Measurements from ENCODE around the gene TTL. TPM values are rescaled to one million over a fixed set of nuclear protein-coding genes. Genes with fewer than 3 reads are reported as not detected.

TTL gene
- total RNA-seq, 1 experiment from 2014 or later: 81.5 TPM

DNA sequence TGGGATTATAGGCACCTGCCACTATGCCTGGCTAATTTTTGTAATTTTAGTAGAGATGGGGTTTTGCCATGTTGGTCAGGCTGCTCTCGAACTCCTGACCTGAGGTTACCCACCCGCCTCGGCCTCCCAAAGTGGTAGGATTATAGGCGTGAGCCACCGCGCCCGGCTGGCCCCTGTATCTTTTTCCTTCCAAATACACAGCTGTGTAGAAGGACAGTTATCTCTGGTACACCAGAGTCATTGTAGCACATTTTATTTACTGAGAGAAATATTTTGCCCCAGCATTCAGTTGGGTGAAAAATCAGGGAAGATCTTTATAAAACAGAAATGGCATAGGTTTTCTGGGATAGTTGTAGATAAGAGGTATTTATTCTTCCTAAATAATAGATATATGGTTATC, 36.9 kb downstream of the TTL start:
- H3K4me3 ChIP-seq (ENCODE audit: low read depth in 2 of 2, low read length in 2 of 2): no peak overlapping the region
- H3K9me3 ChIP-seq (ENCODE audit: control insufficient read depth, insufficient read depth, low read depth, low read length): peaks cover 11% of the 10 kb centered on the region; the same call in 1 of the 2 replicates
- in situ Hi-C loops (cut with HindIII; ENCODE audit: low pct_unique_long_range_greater_than_20kb, low sequenced_read_pairs) (no loop called here), intact Hi-C loops (cut with micrococcal nuclease; ENCODE audit: unreplicated experiment) (no loop called here)
- POLR2A ChIA-PET: no interaction called here
- CTCF ChIA-PET: no interaction called here
- no peaks in the 10 kb centered on the region for H3K27me3 ChIP-seq (ENCODE audit: control insufficient read depth, insufficient read depth, low read length)
- ATAC-seq: no peak
- TF ChIP-seq, protein P1, sequence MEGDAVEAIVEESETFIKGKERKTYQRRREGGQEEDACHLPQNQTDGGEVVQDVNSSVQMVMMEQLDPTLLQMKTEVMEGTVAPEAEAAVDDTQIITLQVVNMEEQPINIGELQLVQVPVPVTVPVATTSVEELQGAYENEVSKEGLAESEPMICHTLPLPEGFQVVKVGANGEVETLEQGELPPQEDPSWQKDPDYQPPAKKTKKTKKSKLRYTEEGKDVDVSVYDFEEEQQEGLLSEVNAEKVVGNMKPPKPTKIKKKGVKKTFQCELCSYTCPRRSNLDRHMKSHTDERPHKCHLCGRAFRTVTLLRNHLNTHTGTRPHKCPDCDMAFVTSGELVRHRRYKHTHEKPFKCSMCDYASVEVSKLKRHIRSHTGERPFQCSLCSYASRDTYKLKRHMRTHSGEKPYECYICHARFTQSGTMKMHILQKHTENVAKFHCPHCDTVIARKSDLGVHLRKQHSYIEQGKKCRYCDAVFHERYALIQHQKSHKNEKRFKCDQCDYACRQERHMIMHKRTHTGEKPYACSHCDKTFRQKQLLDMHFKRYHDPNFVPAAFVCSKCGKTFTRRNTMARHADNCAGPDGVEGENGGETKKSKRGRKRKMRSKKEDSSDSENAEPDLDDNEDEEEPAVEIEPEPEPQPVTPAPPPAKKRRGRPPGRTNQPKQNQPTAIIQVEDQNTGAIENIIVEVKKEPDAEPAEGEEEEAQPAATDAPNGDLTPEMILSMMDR (IDR thresholded peaks at IDR 0.05): no peak
- TF ChIP-seq SIN3A (IDR thresholded peaks at IDR 0.05; ENCODE audit: borderline replicate concordance, insufficient read depth, low read depth, low read length): no peak
- no peak for TF ChIP-seq POLR2AphosphoS5 (IDR thresholded peaks at IDR 0.05; ENCODE audit: low read depth, low read length)
- TF ChIP-seq, protein P2, sequence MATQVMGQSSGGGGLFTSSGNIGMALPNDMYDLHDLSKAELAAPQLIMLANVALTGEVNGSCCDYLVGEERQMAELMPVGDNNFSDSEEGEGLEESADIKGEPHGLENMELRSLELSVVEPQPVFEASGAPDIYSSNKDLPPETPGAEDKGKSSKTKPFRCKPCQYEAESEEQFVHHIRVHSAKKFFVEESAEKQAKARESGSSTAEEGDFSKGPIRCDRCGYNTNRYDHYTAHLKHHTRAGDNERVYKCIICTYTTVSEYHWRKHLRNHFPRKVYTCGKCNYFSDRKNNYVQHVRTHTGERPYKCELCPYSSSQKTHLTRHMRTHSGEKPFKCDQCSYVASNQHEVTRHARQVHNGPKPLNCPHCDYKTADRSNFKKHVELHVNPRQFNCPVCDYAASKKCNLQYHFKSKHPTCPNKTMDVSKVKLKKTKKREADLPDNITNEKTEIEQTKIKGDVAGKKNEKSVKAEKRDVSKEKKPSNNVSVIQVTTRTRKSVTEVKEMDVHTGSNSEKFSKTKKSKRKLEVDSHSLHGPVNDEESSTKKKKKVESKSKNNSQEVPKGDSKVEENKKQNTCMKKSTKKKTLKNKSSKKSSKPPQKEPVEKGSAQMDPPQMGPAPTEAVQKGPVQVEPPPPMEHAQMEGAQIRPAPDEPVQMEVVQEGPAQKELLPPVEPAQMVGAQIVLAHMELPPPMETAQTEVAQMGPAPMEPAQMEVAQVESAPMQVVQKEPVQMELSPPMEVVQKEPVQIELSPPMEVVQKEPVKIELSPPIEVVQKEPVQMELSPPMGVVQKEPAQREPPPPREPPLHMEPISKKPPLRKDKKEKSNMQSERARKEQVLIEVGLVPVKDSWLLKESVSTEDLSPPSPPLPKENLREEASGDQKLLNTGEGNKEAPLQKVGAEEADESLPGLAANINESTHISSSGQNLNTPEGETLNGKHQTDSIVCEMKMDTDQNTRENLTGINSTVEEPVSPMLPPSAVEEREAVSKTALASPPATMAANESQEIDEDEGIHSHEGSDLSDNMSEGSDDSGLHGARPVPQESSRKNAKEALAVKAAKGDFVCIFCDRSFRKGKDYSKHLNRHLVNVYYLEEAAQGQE (IDR thresholded peaks at IDR 0.05; ENCODE audit: insufficient read depth in 1 of 2, low read depth in 2 of 2, low read length in 1 of 2): no peak
- TF ChIP-seq TCF7L2 (IDR thresholded peaks at IDR 0.05; ENCODE audit: low read depth, low read length): no peak
- peaks cover 6% of the 10 kb centered on the region; the same call in 1 of the 2 replicates for H3K36me3 ChIP-seq (ENCODE audit: control insufficient read depth, insufficient read depth, low read length)
- no TSS peak for BruUV-seq (replicated peaks)
- H3K27ac ChIP-seq (ENCODE audit: low read length): no peak overlapping the region
- no peaks in the 10 kb centered on the region for H3K4me1 ChIP-seq (ENCODE audit: control insufficient read depth, insufficient read depth, low read length)
- DNase-seq (ENCODE audit: low read depth, low spot score): no peak

DNA sequence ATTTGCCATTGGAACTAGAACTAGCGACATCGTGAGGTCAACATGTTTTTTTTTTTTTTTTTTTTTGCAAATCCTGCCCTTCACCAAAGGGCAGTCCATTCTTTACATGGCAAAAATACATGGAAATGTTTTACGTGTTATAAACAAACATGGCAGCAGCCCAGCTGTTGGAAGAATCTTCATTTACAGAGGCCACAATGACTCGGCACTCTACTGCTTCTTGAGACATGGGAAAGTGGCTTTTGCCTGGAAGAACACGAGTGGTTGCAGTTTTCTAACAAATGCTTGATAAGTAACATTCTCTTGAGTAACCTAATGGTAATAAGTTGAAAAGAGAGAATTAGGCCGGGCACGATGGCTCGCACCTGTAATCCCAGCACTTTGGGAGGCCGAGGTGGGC, 37.5 kb downstream of the TTL start:
- peaks cover 4% of the 10 kb centered on the region; the same call in 1 of the 2 replicates for H3K36me3 ChIP-seq (ENCODE audit: control insufficient read depth, insufficient read depth, low read length)
- ATAC-seq (no peak), DNase-seq (ENCODE audit: low read depth, low spot score) (no peak)
- H3K27me3 ChIP-seq (ENCODE audit: control insufficient read depth, insufficient read depth, low read length): no peaks in the 10 kb centered on the region
- intact Hi-C loops (cut with micrococcal nuclease; ENCODE audit: unreplicated experiment): no loop called here
- TF ChIP-seq, protein P2 (IDR thresholded peaks at IDR 0.05; ENCODE audit: insufficient read depth in 1 of 2, low read depth in 2 of 2, low read length in 1 of 2): no peak
- no peak for TF ChIP-seq POLR2AphosphoS5 (IDR thresholded peaks at IDR 0.05; ENCODE audit: low read depth, low read length)
- no peak for TF ChIP-seq TCF7L2 (IDR thresholded peaks at IDR 0.05; ENCODE audit: low read depth, low read length)
- TF ChIP-seq SIN3A (IDR thresholded peaks at IDR 0.05; ENCODE audit: borderline replicate concordance, insufficient read depth, low read depth, low read length): no peak
- TF ChIP-seq, protein P1 (IDR thresholded peaks at IDR 0.05): no peak
- in situ Hi-C loops (cut with HindIII; ENCODE audit: low pct_unique_long_range_greater_than_20kb, low sequenced_read_pairs): no loop called here
- H3K4me3 ChIP-seq (ENCODE audit: low read depth in 2 of 2, low read length in 2 of 2): no peak overlapping the region
- BruUV-seq (replicated peaks): no TSS peak
- ChIA-PET POLR2A (no interaction called here), CTCF (no interaction called here)
- no peak overlapping the region for H3K27ac ChIP-seq (ENCODE audit: low read length)
- H3K9me3 ChIP-seq (ENCODE audit: control insufficient read depth, insufficient read depth, low read depth, low read length): peaks cover 9% of the 10 kb centered on the region; the same call in 1 of the 2 replicates
- H3K4me1 ChIP-seq (ENCODE audit: control insufficient read depth, insufficient read depth, low read length): no peaks in the 10 kb centered on the region
